KG1 (cell line): ENCODE results near the gene MUS81.

Experiments used
- DNase-seq: peaks from one replicate; lab custom pipeline; 2025; lab: John Stamatoyannopoulos, UW

Gene MUS81

GRCh38 chr11:65861165-65861505, 902 bp downstream of the MUS81 start:
- DNase-seq = no peak

- no peak for DNase-seq
These were observed 1.4 kb downstream of the MUS81 start for GRCh38 chr11:65861533-65862183.

- DNase-seq = no peak
These were observed 2.0 kb downstream of the MUS81 start for GRCh38 chr11:65862191-65862735.

- no peak for DNase-seq
These were observed 3.0 kb downstream of the MUS81 start for GRCh38 chr11:65862941-65863888.

- DNase-seq = no peak
These were observed 3.9 kb downstream of the MUS81 start for GRCh38 chr11:65863889-65864705.

GRCh38 chr11:65864706-65865471, 4.7 kb downstream of the MUS81 start:
- DNase-seq = no peak

- no peak for DNase-seq
These were observed 5.4 kb downstream of the MUS81 start for GRCh38 chr11:65865550-65866172.

GRCh38 chr11:65866509-65867283, 6.5 kb downstream of the MUS81 start:
- no peak for DNase-seq

GRCh38 chr11:65867284-65868071, 7.2 kb downstream of the MUS81 start:
- no peak for DNase-seq

GRCh38 chr11:65868076-65868667, 7.9 kb downstream of the MUS81 start:
- no peak for DNase-seq

GRCh38 chr11:65868907-65869306, 8.7 kb downstream of the MUS81 start:
- no peak for DNase-seq

GRCh38 chr11:65869643-65870306, 9.5 kb downstream of the MUS81 start:
- DNase-seq = no peak

- DNase-seq = no peak
These were observed 10.1 kb downstream of the MUS81 start for GRCh38 chr11:65870307-65870658.

GRCh38 chr11:65870706-65871681, 10.8 kb downstream of the MUS81 start:
- no peak for DNase-seq

- DNase-seq = no peak
These were observed 11.7 kb downstream of the MUS81 start for GRCh38 chr11:65871811-65872548.

- DNase-seq = no peak
These were observed 12.5 kb downstream of the MUS81 start, which contains the start of gene EFEMP2 for GRCh38 chr11:65872586-65873317. TSS of gene EFEMP2 (minus strand) at chr11:65872800. CDS start at chr11:65872354, 446 bp downstream.
